Measurements from ENCODE around the gene ECI2.

ECI2 gene

DNA sequence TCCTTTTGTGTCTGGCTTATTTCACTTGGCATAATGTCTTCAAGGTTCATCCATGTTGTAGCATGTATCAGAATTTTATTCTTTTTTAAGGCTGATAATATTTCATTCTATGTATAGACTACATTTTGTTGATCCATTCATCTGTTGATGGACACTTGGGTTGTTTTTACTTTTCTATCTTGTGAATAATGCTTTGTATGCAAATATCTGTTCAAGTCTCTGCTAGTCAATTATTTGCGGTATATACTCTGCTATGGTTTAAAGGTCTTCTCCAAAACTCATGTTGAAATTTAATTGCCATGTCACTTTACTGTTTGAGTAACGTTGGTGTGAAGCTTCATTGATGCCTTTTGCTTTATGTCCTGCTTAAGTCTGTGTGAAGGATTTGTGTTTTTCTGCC, 27.5 kb downstream of the ECI2 start:
- H3K36me3 ChIP-seq (ENCODE audit: low read depth), result no peaks in the 10 kb centered on the region
- peaks cover 4% of the 10 kb centered on the region for H3K9me3 ChIP-seq (ENCODE audit: severe bottlenecking)
- no peak overlapping the region for H3K4me3 ChIP-seq (ENCODE audit: severe bottlenecking)
- peaks cover 3% of the 10 kb centered on the region for H3K4me1 ChIP-seq (ENCODE audit: insufficient read depth, poor library complexity, severe bottlenecking)
- no peak overlapping the region for H3K27ac ChIP-seq (ENCODE audit: poor library complexity, severe bottlenecking)
- ATAC-seq (ENCODE audit: low read depth) (no peak), DNase-seq (ENCODE audit: low spot score) (no peak)
- TF ChIP-seq CTCF (IDR thresholded peaks at IDR 0.05; ENCODE audit: poor library complexity, severe bottlenecking), result no peak
- no peaks in the 10 kb centered on the region for H3K27me3 ChIP-seq (ENCODE audit: insufficient read depth, poor library complexity, severe bottlenecking)

DNA sequence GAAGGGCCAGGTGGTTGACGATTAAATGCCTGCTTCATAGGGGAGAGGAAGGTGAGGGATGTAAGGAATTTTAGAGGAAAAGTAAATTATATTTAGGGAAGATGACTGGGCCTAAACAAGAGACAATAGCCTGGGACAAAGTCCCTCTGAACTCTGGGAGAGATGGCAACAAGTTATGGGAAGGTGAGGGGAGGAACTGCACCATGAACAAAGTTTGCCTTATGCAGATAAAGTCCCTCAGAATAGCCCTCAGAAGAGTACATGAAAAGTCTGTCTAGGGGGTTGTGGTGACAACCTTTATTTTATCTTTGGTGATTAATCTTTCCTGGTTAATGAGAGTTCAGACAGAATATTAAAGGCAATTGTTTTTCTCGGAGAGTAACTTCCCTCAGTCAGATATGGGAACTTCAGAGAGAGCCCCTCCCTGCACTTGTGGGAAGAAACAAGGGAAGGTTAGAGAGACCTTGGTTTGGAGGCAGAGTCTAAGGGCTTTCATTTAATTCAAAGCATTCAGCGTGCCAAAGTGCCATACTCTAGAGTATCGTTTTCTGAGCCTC, 29.3 kb downstream of the ECI2 start:
- H3K27ac ChIP-seq (ENCODE audit: poor library complexity, severe bottlenecking), result no peak overlapping the region
- no peak for TF ChIP-seq CTCF (IDR thresholded peaks at IDR 0.05; ENCODE audit: poor library complexity, severe bottlenecking)
- peaks cover 3% of the 10 kb centered on the region for H3K4me1 ChIP-seq (ENCODE audit: insufficient read depth, poor library complexity, severe bottlenecking)

GRCh38 chr6:4103929-4104328, 31.4 kb downstream of the ECI2 start:
- Histone ChIP-seq H3K4me1 (ENCODE audit: insufficient read depth, poor library complexity, severe bottlenecking) (peaks cover 3% of the 10 kb centered on the region), H3K27me3 (ENCODE audit: insufficient read depth, poor library complexity, severe bottlenecking) (no peaks in the 10 kb centered on the region), H3K36me3 (ENCODE audit: low read depth) (no peaks in the 10 kb centered on the region), H3K27ac (ENCODE audit: poor library complexity, severe bottlenecking) (peak overlapping the region; percentile 2), H3K9me3 (ENCODE audit: severe bottlenecking) (no peaks in the 10 kb centered on the region), H3K4me3 (ENCODE audit: severe bottlenecking) (no peak overlapping the region)
- ATAC-seq (ENCODE audit: low read depth), result peak; percentile 99
- no peak for TF ChIP-seq CTCF (IDR thresholded peaks at IDR 0.05; ENCODE audit: poor library complexity, severe bottlenecking)
- no peak for DNase-seq (ENCODE audit: low spot score)

More for the DNA sequence above, 29.3 kb downstream of the ECI2 start:
- Histone ChIP-seq H3K36me3 (ENCODE audit: low read depth) (no peaks in the 10 kb centered on the region), H3K9me3 (ENCODE audit: severe bottlenecking) (no peaks in the 10 kb centered on the region), H3K4me3 (ENCODE audit: severe bottlenecking) (no peak overlapping the region), H3K27me3 (ENCODE audit: insufficient read depth, poor library complexity, severe bottlenecking) (no peaks in the 10 kb centered on the region)
- ATAC-seq (ENCODE audit: low read depth) (no peak), DNase-seq (ENCODE audit: low spot score) (no peak)

DNA sequence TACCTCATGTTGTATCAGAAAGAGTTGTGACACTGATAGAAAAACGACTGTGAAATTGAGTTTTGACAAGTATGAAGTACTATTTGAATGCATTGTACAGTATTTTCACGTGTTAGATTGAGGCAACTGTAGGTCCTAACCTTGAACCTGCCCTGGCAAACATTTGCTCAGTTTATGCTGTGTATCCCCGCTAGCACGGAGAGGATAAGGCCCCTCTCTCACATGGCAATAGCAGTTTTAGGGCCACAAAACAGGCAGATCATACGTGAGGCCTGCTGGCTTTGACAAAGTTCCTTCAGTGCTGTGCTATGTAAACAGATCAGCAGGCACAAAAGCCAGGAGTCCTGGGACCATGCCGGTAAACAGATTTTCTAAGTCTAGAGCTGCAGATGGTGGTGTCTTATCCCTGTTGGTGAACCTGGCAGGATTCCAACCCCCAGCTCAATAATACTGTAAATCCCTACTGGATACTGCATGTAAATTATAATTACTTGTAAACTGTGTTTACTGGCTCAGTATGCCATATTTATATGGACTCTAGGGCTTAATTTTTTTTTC, 32.6 kb downstream of the ECI2 start:
- H3K4me3 ChIP-seq (ENCODE audit: severe bottlenecking), result no peak overlapping the region
- no peak for TF ChIP-seq CTCF (IDR thresholded peaks at IDR 0.05; ENCODE audit: poor library complexity, severe bottlenecking)
- no peak for DNase-seq (ENCODE audit: low spot score)
- no peak for ATAC-seq (ENCODE audit: low read depth)
- no peaks in the 10 kb centered on the region for H3K9me3 ChIP-seq (ENCODE audit: severe bottlenecking)
- no peaks in the 10 kb centered on the region for H3K27me3 ChIP-seq (ENCODE audit: insufficient read depth, poor library complexity, severe bottlenecking)
- H3K4me1 ChIP-seq (ENCODE audit: insufficient read depth, poor library complexity, severe bottlenecking), result peaks cover 3% of the 10 kb centered on the region
- no peak overlapping the region for H3K27ac ChIP-seq (ENCODE audit: poor library complexity, severe bottlenecking)
- no peaks in the 10 kb centered on the region for H3K36me3 ChIP-seq (ENCODE audit: low read depth)

DNA sequence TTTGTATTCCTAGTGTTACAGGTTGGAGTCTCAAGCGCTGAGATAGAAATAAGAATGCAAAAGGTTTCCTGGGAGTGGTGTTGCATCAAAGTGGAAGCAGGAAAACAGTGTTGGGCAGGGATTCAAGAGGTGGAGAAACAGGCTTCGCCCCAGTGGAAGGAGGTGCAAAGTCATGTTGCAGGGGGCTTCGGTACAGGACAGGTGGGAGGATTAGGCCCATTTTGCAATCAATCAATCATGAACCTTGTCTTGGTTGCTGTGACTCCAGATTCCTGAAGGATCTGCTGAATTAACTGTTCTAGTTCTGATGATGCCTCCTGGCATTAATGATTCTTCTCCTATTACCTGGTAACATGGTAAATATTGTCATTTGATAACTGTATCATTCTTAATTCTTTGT, 34.1 kb downstream of the ECI2 start:
- no peaks in the 10 kb centered on the region for H3K27me3 ChIP-seq (ENCODE audit: insufficient read depth, poor library complexity, severe bottlenecking)
- TF ChIP-seq CTCF (IDR thresholded peaks at IDR 0.05; ENCODE audit: poor library complexity, severe bottlenecking), result no peak
- no peak overlapping the region for H3K27ac ChIP-seq (ENCODE audit: poor library complexity, severe bottlenecking)
- peaks cover 3% of the 10 kb centered on the region for H3K4me1 ChIP-seq (ENCODE audit: insufficient read depth, poor library complexity, severe bottlenecking)
- H3K36me3 ChIP-seq (ENCODE audit: low read depth), result no peaks in the 10 kb centered on the region
- ATAC-seq (ENCODE audit: low read depth), result no peak
- H3K4me3 ChIP-seq (ENCODE audit: severe bottlenecking), result no peak overlapping the region
- no peak for DNase-seq (ENCODE audit: low spot score)
- no peaks in the 10 kb centered on the region for H3K9me3 ChIP-seq (ENCODE audit: severe bottlenecking)
